ENCODE results near the gene TMIE. TPM values are rescaled to one million over a fixed set of nuclear protein-coding genes. Genes with fewer than 3 reads are reported as not detected.
A peak's percentile ranks its signal among the peaks of the same experiment; 100 is the strongest.

Gene TMIE
- total RNA-seq (2012; rRNA removed) (not detected in 2 replicates), polyA plus RNA-seq (2012; rRNA removed) (0.10 and 0.12 TPM in 2 replicates), Bru-seq, nascent RNA (percentile 20 among the genes with signal in this experiment), BruChase-seq, experiment 1, labeled RNA remaining after a 6-hour chase (percentile 22 among the genes with signal in this experiment), BruChase-seq, experiment 2, labeled RNA remaining after a 2-hour chase (percentile 24 among the genes with signal in this experiment)
- polyA plus RNA-seq (2012; cell fraction: cytosol; rRNA removed): 0.11 TPM in 1 of 2 replicates, not detected in the other
- 0.08 TPM in 2 replicates for polyA plus RNA-seq (2012; cell fraction: nucleus; rRNA removed; ENCODE audit: low replicate concordance)
- long read RNA-seq: 0 reads

GRCh38 chr3:46701181-46701939, at the start of gene TMIE:
TSS of gene TMIE (plus strand) at chr3:46701392. CDS start at chr3:46701488, 96 bp downstream.
- H2AK9ac ChIP-seq (replicated peaks; ENCODE audit: low read depth, low read length, poor library complexity): peak within 1 kb of the TSS; percentile 61
- H3K4me3 ChIP-seq (ENCODE audit: insufficient read depth, low read depth, low read length): peak within 1 kb of the TSS; percentile 34
- no peak within 1 kb of the TSS; the same call in 1 of the 2 replicates for H3K18ac ChIP-seq (ENCODE audit: low read depth, low read length)
- H3K4ac ChIP-seq (ENCODE audit: low read depth, low read length): peak within 1 kb of the TSS; percentile 19; the same call in 1 of the 2 replicates
- intact Hi-C loops (cut with micrococcal nuclease) (no loop called here), dilution Hi-C loops (cut with HindIII; ENCODE audit: low sequenced_read_pairs, unreplicated experiment) (no loop called here), in situ Hi-C loops (cut with MboI; ENCODE audit: low sequenced_read_pairs) (loop anchor here (5.0 to 25.0 kb wide), 2 partner anchors 196 to 661 kb away; no protein-coding TSS in a partner anchor)
- H2BK20ac ChIP-seq (ENCODE audit: low read depth, low read length): 0 out of 2 replicates have a peak within 1 kb of the TSS, but pooled peaks have one; percentile 24
- ChIA-PET CTCF (no interaction called here), POLR2A (ENCODE audit: unreplicated experiment) (no interaction called here)
- no peak within 1 kb of the TSS for H3K9ac ChIP-seq (ENCODE audit: low read depth, low read length)
- no peaks in the 10 kb centered on the region for H3K36me3 ChIP-seq (ENCODE audit: control insufficient read depth, insufficient read depth, low read length)
- 1% methylated on average over 20 of the region's 51 CpGs; no CpG with 5 or more reads in 1 of the 2 experiments for whole genome bisulfite sequencing, 2 experiments (ENCODE audit: extremely low coverage in 2 of 2, insufficient read length in 1 of 2)
- H3K9me3 ChIP-seq (ENCODE audit: control insufficient read depth, insufficient read depth, low read length): no peaks in the 10 kb centered on the region
- DNase-seq: no peak
- peak within 1 kb of the TSS; percentile 68 for H3K4me2 ChIP-seq (ENCODE audit: low read depth, low read length)
- H3K56ac ChIP-seq (ENCODE audit: extremely low read depth, insufficient read depth, low read length): no peak within 1 kb of the TSS
- peaks cover 32% of the 10 kb centered on the region for H3K27me3 ChIP-seq (ENCODE audit: control insufficient read depth, insufficient read depth, low read length)
- H2BK5ac ChIP-seq (ENCODE audit: low read depth, low read length, poor library complexity, severe bottlenecking): no peak within 1 kb of the TSS
- peaks cover 12% of the 10 kb centered on the region for H3K4me1 ChIP-seq (ENCODE audit: control insufficient read depth, insufficient read depth, low read length)
- no TSS peak for BruUV-seq (replicated peaks)
- H3K79me1 ChIP-seq (ENCODE audit: low read depth in 1 of 2, low read length in 2 of 2): no peaks in the 10 kb centered on the region
- no peak within 1 kb of the TSS for H2BK15ac ChIP-seq (ENCODE audit: low read depth, low read length)
- no peak within 1 kb of the TSS for H3K27ac ChIP-seq (ENCODE audit: insufficient read depth, low read length)
- ATAC-seq (ENCODE audit: low read depth): peak; percentile 8
- peak within 1 kb of the TSS; percentile 80 for H2AFZ ChIP-seq (replicated peaks; ENCODE audit: low read length, poor library complexity)
- no peak within 1 kb of the TSS; the same call in 1 of the 2 replicates for H4K91ac ChIP-seq (ENCODE audit: insufficient read depth, low read depth, low read length)
- no peaks in the 10 kb centered on the region; the same call in 1 of the 2 replicates for H3K9me1 ChIP-seq (ENCODE audit: insufficient read depth, low read length)
- H3K23ac ChIP-seq (ENCODE audit: low read depth, low read length): peak within 1 kb of the TSS; percentile 49; the same call in 1 of the 2 replicates
- no peak within 1 kb of the TSS for H4K8ac ChIP-seq (ENCODE audit: low read depth in 2 of 2, low read length in 2 of 2)
- H4K5ac ChIP-seq (ENCODE audit: low read depth, low read length): no peak within 1 kb of the TSS
- no peak within 1 kb of the TSS for H2AK5ac ChIP-seq (ENCODE audit: low read depth, low read length)
- peak within 1 kb of the TSS; percentile 23; the same call in 1 of the 2 replicates for H2BK120ac ChIP-seq (ENCODE audit: low read depth, low read length)
- no peak within 1 kb of the TSS for H3K14ac ChIP-seq (replicated peaks; ENCODE audit: low read depth, low read length)
- H4K20me1 ChIP-seq (ENCODE audit: insufficient read depth, low read length): peaks cover 3% of the 10 kb centered on the region; the same call in 1 of the 2 replicates
- TF ChIP-seq CHD1 (IDR thresholded peaks at IDR 0.05; ENCODE audit: low read depth, low read length) (no peak), RAD21 (IDR thresholded peaks at IDR 0.05; ENCODE audit: low read length) (no peak), RCOR1 (IDR thresholded peaks at IDR 0.05; ENCODE audit: insufficient replicate concordance, low read length) (no peak), MXI1 (IDR thresholded peaks at IDR 0.05; ENCODE audit: borderline replicate concordance, low read depth, low read length) (no peak), RFX5 (IDR thresholded peaks at IDR 0.05; ENCODE audit: low read depth, low read length) (no peak), SMC3 (IDR thresholded peaks at IDR 0.05; ENCODE audit: low read depth, low read length) (no peak), ELK1 (IDR thresholded peaks at IDR 0.05; ENCODE audit: borderline replicate concordance, low read depth, low read length) (no peak), MAFK (IDR thresholded peaks at IDR 0.05; ENCODE audit: low read depth, low read length) (no peak), POLR2A (IDR thresholded peaks at IDR 0.05; ENCODE audit: low read depth, low read length) (no peak), USF2 (IDR thresholded peaks at IDR 0.05; ENCODE audit: low read depth, low read length) (no peak), CEBPB (IDR thresholded peaks at IDR 0.05; ENCODE audit: low read depth, low read length) (no peak), CTCF (conservative IDR thresholded peaks at IDR 0.05; ENCODE audit: low read depth, low read length) (no peak), BHLHE40 (IDR thresholded peaks at IDR 0.05; ENCODE audit: low read depth, low read length) (no peak)

Measured in IMR-90 (cell line).